VCaP (cell line): ENCODE data around the gene LANCL2.

Experiments used
- H3K27ac ChIP-seq: fragments of 450-650 bp; 2 replicates; pipeline ENCODE4 v1.5.1; 2017
- TF ChIP-seq, protein P1 (sequence below): fragments of 450-650 bp; conservative IDR thresholded peaks from 2 replicates; pipeline ENCODE4 v1.5.1; 2017; ENCODE audit warnings: mild to moderate bottlenecking, moderate library complexity

The LANCL2 gene

DNA sequence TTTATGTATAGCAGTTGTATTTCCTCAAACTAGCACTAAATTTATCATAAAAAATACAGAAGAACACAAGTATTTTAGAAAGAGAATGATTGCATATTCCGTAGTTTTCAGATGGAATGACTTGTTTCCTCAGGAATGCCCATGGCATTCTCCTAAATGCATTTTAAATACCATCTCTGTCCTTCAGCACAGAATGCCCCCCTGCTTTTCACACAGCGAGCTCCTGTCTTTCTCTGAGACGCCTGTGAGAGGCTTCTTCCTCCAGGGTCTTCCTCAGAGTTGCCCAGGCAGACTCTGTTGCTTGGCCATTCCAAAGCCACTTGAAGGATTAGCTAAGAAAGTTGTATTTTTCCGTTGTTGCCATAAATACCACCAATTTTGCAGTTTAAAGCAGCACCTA, 10.1 kb downstream of the LANCL2 start:
- TF ChIP-seq, protein P1, sequence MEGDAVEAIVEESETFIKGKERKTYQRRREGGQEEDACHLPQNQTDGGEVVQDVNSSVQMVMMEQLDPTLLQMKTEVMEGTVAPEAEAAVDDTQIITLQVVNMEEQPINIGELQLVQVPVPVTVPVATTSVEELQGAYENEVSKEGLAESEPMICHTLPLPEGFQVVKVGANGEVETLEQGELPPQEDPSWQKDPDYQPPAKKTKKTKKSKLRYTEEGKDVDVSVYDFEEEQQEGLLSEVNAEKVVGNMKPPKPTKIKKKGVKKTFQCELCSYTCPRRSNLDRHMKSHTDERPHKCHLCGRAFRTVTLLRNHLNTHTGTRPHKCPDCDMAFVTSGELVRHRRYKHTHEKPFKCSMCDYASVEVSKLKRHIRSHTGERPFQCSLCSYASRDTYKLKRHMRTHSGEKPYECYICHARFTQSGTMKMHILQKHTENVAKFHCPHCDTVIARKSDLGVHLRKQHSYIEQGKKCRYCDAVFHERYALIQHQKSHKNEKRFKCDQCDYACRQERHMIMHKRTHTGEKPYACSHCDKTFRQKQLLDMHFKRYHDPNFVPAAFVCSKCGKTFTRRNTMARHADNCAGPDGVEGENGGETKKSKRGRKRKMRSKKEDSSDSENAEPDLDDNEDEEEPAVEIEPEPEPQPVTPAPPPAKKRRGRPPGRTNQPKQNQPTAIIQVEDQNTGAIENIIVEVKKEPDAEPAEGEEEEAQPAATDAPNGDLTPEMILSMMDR: no peak

DNA sequence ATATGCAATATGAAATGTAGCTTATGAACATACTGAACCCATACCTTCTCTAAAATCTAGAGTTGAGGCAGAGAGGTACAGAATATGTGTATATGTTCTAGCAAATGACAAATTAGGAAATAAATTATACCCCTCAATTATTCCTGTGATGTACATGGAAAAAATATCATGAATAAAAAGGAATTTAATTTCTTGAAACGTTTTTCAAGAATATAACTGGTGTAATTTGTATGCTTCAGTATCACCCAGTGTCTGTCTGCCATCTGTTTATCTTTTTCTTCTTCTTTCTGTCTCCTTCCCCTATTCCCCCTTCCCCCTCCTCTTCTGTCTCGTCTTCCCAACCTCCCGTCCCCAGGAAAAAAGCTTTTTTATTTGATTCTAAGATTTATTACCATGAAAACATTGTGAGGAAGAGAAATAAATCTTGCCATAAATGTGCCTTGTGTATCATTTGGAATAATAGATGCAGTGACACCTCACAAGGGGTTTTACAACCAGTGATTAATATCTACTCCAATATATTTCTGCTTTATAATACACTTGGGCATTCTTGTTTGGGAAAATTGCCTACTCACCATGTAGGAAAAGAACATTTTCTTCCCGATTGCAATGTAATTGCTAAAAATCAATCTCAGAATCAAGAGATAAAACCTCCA, 12.2 kb downstream of the LANCL2 start:
- TF ChIP-seq, protein P1: no peak

More for the DNA sequence above, 10.1 kb downstream of the LANCL2 start:
- no peak overlapping the region for H3K27ac ChIP-seq

DNA sequence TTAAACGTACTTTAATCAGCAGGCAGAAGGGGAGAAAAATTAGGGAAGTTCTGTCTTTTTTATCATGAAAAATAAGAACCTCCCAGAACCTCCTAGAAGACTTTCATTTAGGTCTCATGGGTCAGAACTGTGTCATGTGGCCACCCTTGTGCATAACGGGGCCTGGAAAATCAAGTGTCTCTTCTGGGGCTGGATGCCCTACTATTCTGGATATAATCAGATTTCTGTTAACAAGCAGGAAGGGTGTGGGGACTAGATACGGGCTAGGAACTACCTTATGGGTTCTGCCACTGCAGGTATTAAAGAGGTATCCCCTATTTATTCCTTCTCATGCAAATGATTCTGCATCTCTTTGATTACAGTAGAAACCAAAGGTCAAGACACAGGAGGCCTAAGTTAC, 14.1 kb downstream of the LANCL2 start:
- TF ChIP-seq, protein P1: no peak
- no peak overlapping the region for H3K27ac ChIP-seq

More for the DNA sequence above, 12.2 kb downstream of the LANCL2 start:
- H3K27ac ChIP-seq: no peak overlapping the region

DNA sequence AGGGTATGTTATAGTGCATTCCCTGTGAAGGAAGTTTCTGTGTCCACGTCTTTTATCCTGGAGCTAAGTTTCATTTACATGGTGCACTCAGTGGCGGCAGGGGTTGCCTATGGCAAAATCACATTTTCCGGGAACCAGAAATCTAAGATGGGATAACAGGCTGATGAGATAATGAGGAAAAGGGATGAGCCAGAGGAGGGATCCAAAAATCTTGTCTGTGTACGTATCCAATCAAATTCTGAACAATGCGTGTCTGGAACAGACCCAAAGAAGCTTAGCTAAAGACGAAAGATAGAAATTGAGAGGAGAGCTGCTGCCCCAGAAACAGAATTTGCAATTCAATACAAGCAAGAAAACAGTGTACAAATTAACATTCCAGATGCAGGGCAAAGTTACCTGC, 16.1 kb downstream of the LANCL2 start:
- TF ChIP-seq, protein P1: no peak
- H3K27ac ChIP-seq: no peak overlapping the region

DNA sequence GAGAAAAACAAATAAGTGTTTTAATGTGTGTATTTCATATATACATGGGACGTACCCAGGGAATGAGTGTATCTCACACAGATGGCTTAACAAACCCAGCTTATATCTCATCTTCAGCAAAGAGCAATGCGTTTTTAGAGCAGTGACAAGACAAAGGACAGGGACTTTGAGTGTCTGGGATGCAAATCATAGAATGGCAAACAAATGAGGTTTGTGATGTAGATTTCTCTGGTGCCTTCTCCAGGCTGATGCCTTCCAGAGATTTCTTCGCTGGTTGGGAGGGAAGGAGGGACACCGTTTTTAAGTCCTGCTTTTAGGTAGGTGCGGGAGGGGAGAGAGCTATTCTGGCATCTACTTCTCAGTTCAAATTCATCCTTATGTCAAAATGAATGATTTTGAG, 16.6 kb downstream of the LANCL2 start:
- TF ChIP-seq, protein P1: no peak
- H3K27ac ChIP-seq: no peak overlapping the region

DNA sequence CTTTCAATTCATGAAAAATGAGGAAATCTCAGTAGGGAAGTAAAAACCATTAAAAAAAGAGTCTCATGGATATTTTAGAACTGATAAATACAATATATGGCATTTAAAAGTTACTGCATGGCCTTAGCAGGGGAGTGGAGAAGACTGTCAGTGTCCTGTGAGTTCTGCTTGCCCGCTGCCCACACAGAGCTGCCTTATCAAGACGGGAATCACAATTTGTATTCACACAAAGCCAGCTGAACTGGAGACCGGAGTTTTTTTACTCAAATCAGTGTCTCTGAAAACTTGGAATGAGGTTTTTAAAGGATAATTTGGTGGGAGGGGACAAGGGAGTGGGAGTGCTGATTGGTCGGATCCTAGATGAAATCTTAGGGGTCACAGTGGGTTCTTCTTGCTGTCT, 17.1 kb downstream of the LANCL2 start:
- no peak overlapping the region for H3K27ac ChIP-seq
- TF ChIP-seq, protein P1: no peak

DNA sequence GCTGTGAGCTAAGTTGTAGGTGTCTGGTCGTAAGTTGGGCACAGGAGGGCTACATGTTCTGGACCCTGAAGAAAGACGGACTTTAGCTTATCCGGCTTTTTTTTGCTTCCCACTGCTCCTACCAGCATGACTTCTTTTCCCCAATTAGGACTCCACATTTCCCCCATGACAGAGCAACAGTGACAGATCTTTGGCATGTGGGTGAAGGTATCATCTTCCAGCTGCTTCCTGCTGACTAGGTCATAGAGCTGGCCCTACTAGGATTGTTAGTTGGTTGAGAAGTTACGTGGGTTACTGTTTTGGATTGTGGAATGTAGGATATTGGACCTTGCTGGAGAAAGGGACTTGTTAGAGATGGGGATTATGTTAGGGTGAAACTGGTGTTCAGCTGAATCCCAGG, 21.4 kb downstream of the LANCL2 start:
- TF ChIP-seq, protein P1: no peak
- no peak overlapping the region for H3K27ac ChIP-seq
